ENCODE measurements around the gene EEFSEC. TPM values are rescaled to one million over a fixed set of nuclear protein-coding genes. Genes with fewer than 3 reads are reported as not detected.

The EEFSEC gene
- polyA plus RNA-seq, 1 donor (not counting 4 experiments of a cell fraction or from before 2014, with no cell fraction given), result 8.7 TPM

DNA sequence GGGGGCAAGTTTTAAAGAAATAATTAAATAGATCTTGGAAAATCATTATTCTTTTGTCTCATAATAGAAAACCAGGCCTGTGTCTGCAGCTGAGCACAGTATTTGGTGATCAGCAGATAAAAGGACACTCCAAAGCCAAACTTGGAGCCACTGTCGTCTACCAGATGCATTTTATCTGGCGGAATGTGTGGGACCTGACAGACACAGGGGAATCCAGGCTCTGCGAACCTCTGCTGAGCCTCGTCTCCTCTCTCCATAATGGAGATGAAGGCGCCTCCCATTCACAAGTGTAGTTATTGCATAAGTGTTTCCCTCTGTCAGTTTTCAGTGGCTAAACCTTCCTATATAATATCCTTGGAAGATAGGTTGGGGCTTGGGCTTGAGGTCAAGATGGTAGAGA, 42.1 kb downstream of the EEFSEC start:
- Histone ChIP-seq H3K9me3 (ENCODE audit: control insufficient read depth, low read depth, low read length) (no peaks in the 10 kb centered on the region), H3K4me2 (ENCODE audit: control insufficient read depth, extremely low read depth, insufficient read depth, low read depth, low read length) (no peak overlapping the region), H3K9ac (ENCODE audit: control insufficient read depth, extremely low read depth, insufficient read depth, low read length) (no peak overlapping the region), H3K9me1 (ENCODE audit: control insufficient read depth, extremely low read depth, insufficient read depth, low read length) (no peaks in the 10 kb centered on the region), H3K27me3 (ENCODE audit: control insufficient read depth, extremely low read depth, insufficient read depth, low read length) (no peaks in the 10 kb centered on the region), H3K36me3 (ENCODE audit: control insufficient read depth in 2 of 2, extremely low read depth in 1 of 2, insufficient read depth in 2 of 2, low read length in 2 of 2) (no peaks in the 10 kb centered on the region), H2AFZ (ENCODE audit: control insufficient read depth, low read length) (no peak overlapping the region), H3K4me3 (ENCODE audit: control insufficient read depth in 2 of 3, extremely low read depth in 1 of 3, insufficient read depth in 2 of 3, low read depth in 1 of 3, low read length in 3 of 3) (no peak overlapping the region), H3K4me1 (ENCODE audit: control insufficient read depth, extremely low read depth, insufficient read depth, low read length) (no peaks in the 10 kb centered on the region), H3K27ac (ENCODE audit: control insufficient read depth, insufficient read depth, low read length) (no peak overlapping the region), H3K79me2 (ENCODE audit: control insufficient read depth, insufficient read depth, low read length) (no peaks in the 10 kb centered on the region), H4K20me1 (ENCODE audit: control insufficient read depth, extremely low read depth, insufficient read depth, low read length) (no peaks in the 10 kb centered on the region)
- dilution Hi-C loops (cut with MboI; ENCODE audit: extremely low pct_ligation_motif_present, low sequenced_read_pairs), result no loop called here
- TF ChIP-seq CTCF (optimal IDR thresholded peaks at IDR 0.05 in 1 of 3, IDR thresholded peaks at IDR 0.05 in 1 of 3, conservative IDR thresholded peaks at IDR 0.05 in 1 of 3; ENCODE audit: extremely low read depth in 1 of 3, insufficient read depth in 2 of 3, low read length in 3 of 3) (no peak), EZH2 (IDR thresholded peaks at IDR 0.05; ENCODE audit: low read length) (no peak)
- no peak for FAIRE-seq
- no peak for DNase-seq (ENCODE audit: low read depth, low spot score)

DNA sequence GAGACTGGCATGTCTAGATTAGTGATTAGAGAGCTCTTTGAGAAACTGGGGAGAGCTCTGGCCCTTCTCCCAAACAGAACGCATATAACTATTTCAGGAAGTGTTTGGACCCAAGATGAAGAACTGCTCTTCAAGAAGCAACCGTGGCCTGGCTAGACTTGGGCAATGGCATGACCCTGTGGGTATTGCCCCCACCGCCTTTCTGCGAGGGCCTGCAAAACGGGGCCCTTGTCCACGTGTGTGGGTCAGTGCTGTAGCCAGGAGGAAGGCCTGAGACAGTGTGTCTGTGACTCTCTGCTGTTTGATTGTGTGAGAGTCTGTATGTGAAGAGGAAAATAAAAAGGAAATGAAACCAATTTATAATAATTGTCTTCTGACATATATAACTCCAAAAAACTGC, 42.5 kb downstream of the EEFSEC start:
- no peak overlapping the region for H3K27ac ChIP-seq (ENCODE audit: control insufficient read depth, insufficient read depth, low read length)
- FAIRE-seq (no peak), DNase-seq (ENCODE audit: low read depth, low spot score) (no peak)
- H3K9me1 ChIP-seq (ENCODE audit: control insufficient read depth, extremely low read depth, insufficient read depth, low read length), result no peaks in the 10 kb centered on the region
- H3K4me1 ChIP-seq (ENCODE audit: control insufficient read depth, extremely low read depth, insufficient read depth, low read length), result no peaks in the 10 kb centered on the region
- no peak for TF ChIP-seq CTCF (optimal IDR thresholded peaks at IDR 0.05 in 1 of 3, IDR thresholded peaks at IDR 0.05 in 1 of 3, conservative IDR thresholded peaks at IDR 0.05 in 1 of 3; ENCODE audit: extremely low read depth in 1 of 3, insufficient read depth in 2 of 3, low read length in 3 of 3)
- no peak for TF ChIP-seq EZH2 (IDR thresholded peaks at IDR 0.05; ENCODE audit: low read length)
- no peak overlapping the region for H3K9ac ChIP-seq (ENCODE audit: control insufficient read depth, extremely low read depth, insufficient read depth, low read length)
- no peak overlapping the region for H2AFZ ChIP-seq (ENCODE audit: control insufficient read depth, low read length)
- no peak overlapping the region for H3K4me3 ChIP-seq (ENCODE audit: control insufficient read depth in 2 of 3, extremely low read depth in 1 of 3, insufficient read depth in 2 of 3, low read depth in 1 of 3, low read length in 3 of 3)
- H3K79me2 ChIP-seq (ENCODE audit: control insufficient read depth, insufficient read depth, low read length), result no peaks in the 10 kb centered on the region
- H3K36me3 ChIP-seq (ENCODE audit: control insufficient read depth in 2 of 2, extremely low read depth in 1 of 2, insufficient read depth in 2 of 2, low read length in 2 of 2), result no peaks in the 10 kb centered on the region
- dilution Hi-C loops (cut with MboI; ENCODE audit: extremely low pct_ligation_motif_present, low sequenced_read_pairs), result no loop called here
- H3K4me2 ChIP-seq (ENCODE audit: control insufficient read depth, extremely low read depth, insufficient read depth, low read depth, low read length), result no peak overlapping the region
- no peaks in the 10 kb centered on the region for H3K9me3 ChIP-seq (ENCODE audit: control insufficient read depth, low read depth, low read length)
- H4K20me1 ChIP-seq (ENCODE audit: control insufficient read depth, extremely low read depth, insufficient read depth, low read length), result no peaks in the 10 kb centered on the region
- H3K27me3 ChIP-seq (ENCODE audit: control insufficient read depth, extremely low read depth, insufficient read depth, low read length), result no peaks in the 10 kb centered on the region
